Measurements from ENCODE around the gene CTU2.
A peak's percentile ranks its signal among the peaks of the same experiment; 100 is the strongest.

GRCh38 chr16:88662222-88662842, 44.0 kb upstream of the CTU2 start:
- no peak for TF ChIP-seq POLR2A (IDR thresholded peaks at IDR 0.05; ENCODE audit: low read depth, low read length)
- TF ChIP-seq TAF1 (IDR thresholded peaks at IDR 0.05; ENCODE audit: low read depth, low read length) = no peak
- TF ChIP-seq POLR2AphosphoS5 (IDR thresholded peaks at IDR 0.05; ENCODE audit: low read depth, low read length) = no peak
- no peak for TF ChIP-seq SPI1 (IDR thresholded peaks at IDR 0.05; ENCODE audit: low read depth, low read length)
- TF ChIP-seq POU2F2 (IDR thresholded peaks at IDR 0.05; ENCODE audit: low read depth, low read length) = 0 out of 2 replicates have a peak, but pooled peaks have one; percentile 42
- no peak for TF ChIP-seq PAX5 (IDR thresholded peaks at IDR 0.05; ENCODE audit: insufficient read depth, low read length, severe bottlenecking)

Data from GM12891 (cell line).